HG03097 (cell line): ENCODE data around the gene CDS1.
"Not testable (repeated sequence)": the region's sequence is repeated elsewhere in the genome, so short reads cannot be mapped to it uniquely, and the experiment has no call there.

Experiments
- ATAC-seq: cut with Tn5 transposase; IDR thresholded peaks from one replicate; pipeline ENCODE4 v1.9.1; 2021; ENCODE audit not compliant: unreplicated experiment, low FRiP score

The CDS1 gene

DNA sequence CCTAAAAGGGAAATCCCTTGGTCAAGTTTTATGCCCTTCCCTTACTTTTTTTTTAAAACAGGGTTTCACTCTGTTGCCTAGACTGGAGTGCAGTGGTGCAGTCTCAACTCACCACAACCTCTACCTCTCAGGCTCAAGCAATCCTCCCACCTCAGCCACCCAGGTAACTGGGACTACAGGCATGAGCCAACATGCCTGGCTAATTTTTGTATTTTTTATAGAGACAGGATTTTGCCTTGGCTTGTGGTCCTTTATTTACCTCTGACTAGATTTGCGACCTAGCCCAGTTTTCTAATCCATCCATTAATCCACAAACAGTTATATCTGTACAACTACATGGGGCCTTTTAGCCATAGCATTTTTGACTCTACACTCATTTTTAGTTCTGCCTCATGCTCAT lies 23.7 kb downstream of the CDS1 start:
- ATAC-seq: no peak

DNA sequence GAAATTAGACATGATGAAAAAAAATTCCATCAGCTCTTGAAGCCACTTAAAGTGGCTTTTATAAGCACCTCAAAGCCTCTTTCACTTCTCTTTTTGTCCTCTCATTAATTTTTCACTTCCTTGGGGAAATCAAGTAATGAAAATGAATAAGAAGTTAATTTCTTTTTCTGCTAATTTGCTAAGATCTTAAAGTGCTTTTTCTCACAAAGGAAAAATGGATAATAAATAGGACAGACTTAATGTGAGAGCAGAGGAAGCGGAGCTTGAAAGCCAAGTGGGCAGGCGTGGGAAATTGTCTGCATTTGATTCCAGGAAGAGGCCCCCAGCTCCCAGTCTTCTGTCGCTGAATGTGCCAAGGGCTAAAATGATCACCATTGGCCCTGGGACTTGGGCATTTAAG lies 28.6 kb downstream of the CDS1 start:
- ATAC-seq: no peak

DNA sequence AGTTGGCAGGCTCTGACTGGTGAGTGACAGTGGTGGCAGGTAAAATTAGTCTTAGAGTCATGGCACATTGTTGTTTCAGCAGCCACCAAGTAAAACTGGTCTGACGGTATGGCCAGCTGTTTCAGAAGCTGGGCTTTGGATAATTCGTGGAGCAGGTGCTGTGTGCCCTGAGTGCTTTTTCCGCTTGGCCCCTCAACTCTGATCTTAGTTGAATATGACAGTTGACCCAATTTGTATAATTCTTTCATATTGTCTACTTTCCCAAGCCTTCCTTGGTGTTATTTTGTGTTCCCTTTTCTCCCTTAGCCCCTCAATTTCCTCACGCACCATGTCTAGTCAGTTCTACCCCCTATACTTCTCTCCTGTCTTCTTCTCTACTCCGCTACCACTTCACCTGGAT lies 32.0 kb downstream of the CDS1 start:
- no peak for ATAC-seq

DNA sequence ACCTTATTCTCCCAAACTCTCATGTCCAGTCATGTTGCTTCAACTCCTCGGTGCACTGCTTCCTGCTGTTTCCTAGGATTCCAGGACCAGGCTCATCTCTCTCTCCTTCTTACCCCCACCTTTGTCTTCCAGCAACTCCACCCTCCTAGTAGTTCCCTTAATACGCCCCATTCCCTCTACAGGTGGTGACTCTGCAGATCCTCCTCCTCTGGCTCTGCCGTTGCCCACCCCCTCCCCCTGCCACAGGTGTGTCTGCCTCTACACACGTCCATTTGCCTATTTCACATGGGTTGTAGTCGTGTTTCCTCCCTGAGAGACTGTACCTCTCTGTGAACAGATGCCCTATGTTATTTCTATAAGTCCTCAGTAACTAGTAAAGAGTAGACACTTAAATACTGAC lies 32.4 kb downstream of the CDS1 start:
- ATAC-seq: no peak

DNA sequence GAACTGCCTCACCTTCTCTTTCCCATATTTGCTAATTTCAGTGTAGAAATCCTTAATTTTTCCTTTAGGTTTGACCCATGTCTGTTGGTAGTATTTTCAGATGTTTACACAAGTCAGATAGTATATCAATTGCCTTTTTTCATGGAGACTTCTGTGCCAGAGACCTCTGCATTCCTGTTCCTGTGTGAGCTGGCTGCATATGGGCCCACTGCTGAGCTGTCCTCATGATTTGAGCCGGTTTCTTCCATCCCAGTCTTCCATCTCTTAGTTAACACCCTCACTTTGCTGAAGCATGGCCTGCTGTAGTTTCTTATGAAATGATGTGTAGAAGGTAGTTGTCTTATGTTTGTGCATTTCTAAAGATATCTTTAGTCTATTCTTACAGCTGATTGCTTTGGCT lies 40.0 kb downstream of the CDS1 start:
- no peak for ATAC-seq

DNA sequence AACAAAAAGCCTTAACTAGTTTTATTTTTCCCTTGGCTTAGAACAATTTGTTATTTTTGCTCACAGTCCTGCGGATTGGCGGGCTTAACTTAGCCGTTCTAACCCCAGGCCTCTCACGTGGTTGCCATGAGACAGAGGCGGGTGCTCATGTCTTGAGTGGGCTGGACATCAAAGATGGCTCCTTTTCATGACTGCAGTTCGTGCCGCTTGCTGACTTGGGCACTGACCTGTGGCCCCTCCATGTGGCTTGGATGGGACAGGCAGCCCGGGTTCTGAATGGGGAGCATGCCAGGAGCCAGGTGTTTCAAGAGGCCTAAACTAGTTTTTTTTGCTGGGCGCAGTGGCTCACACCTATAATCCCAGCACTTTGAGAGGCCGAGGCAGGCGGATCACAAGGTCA lies 40.7 kb downstream of the CDS1 start:
- ATAC-seq: no peak

DNA sequence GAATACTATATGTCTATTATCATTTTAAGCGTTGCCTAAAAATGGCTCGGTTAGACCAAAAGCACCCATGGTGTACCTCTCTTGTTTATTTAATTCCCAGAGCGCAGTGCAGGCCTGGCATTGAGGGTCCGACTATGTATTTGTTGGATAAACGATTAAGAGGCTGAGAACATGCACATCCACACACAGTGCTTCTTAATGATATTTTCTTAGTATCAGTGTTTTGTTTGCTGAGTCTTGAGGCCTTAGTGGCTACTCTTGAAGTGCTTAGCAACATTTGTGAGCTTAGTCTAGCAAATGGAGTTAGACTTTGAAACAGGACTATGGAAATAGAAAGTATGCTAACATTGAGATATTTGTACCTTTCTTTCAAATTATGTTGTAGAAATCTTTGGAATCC lies 43.7 kb downstream of the CDS1 start:
- ATAC-seq: no peak

DNA sequence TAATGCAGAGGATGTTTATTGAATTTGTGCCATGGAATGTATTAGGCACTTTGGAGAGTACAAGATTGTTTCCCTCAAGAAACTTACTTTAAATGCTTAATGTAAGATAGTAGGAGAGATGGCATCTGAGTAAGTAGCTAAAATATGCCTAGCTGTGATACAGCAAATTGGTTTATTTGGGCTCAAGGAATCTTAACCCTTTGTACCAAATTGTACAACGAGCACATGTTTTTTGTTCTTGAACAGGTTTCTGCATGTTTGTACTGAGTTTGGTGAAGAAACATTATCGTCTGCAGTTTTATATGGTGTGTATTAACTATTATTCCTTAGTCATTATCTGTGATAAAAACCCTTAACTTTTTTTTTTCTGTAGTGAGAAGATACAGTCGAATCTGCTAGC lies 48.6 kb downstream of the CDS1 start:
- no peak for ATAC-seq

DNA sequence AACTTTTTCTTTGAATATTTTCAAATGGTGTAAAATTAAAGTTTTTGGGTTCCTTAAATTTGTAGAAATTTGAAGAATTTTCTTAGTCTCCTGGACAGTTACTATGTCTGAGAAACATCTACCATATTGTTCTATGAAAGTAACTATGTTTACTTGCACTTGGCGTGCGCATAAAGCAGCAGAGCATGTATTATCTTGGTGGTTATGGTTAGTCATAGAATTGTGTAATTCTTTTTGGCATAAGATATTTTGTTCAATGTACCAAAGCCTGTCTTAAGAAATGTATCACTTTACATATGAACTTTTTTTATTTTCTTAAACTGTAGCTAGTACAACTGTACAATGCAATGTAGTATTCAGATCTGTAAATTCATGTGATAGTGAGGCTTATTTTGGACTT lies 49.2 kb downstream of the CDS1 start:
- no peak for ATAC-seq

DNA sequence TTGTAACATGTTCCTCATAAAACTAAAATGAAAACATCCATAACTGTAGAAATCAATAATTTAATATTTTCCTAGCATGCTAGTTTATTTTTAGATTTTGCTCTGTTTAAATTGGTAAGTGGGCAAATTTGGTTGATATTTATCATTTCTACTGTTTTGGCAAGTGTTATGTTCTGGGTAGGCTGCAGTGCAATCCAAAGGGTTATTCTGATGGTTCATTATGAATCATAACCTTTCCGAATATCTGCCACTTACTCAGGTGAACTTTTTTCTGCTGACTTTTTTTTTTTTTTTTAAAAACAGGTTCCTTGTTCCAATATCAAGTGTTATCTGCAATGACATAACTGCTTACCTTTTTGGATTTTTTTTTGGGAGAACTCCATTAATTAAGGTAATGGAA lies 52.0 kb downstream of the CDS1 start:
- ATAC-seq: no peak

DNA sequence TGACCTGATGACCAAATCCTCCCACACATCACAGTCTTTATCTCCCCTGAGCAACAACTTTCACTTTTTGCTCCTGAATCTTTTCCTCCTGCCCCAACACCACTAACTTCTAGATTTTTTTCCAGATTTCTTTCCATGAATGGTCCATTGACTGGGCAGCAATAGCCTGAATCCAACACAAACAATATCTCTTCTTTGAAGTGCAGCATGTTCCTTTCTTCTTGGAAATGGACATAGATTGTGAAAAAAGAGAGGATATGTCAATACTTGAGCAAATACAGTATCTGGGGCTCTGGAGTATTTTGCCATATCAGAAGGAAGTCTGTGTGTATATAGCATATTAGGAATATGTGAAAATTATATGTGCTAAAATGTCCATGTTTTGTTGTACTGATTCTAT lies 55.2 kb downstream of the CDS1 start:
- no peak for ATAC-seq

DNA sequence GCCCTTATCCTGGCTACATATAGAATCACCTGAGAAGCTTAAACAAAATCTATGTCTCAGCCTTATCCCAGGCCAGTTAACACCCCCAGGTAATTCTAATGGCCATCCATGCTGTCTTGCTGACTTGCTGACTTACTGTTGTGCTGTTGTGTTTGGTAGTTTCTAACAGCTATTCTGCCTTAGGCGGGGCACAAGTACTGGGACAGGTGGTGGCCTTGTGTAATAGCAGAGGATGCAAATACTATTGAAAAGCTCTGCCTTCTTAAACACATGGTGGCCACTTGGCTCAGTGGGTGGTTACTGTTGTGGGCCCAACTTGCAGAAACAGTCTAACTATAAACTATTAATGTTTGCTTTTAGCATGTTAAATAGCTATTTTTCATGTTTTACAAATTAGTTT lies 56.2 kb downstream of the CDS1 start:
- no peak for ATAC-seq

DNA sequence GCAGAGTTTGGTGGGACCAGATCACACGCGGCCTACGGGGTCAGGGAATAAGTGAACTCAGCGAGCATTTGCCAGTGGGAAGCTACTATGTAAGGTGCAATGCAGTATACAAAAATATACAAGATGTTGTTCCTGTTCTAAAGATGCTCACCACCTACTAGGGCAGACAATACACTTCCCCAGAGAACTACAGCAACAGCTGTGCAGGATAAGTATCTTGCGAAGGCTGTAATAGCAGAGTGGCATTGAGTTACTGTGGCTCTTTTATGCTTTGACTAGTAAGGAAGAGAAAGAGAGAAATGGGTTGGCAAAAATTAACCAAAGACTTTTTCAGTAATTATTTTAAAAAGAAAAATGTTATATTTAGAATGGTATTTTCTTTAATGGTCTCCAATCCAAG lies 61.2 kb downstream of the CDS1 start:
- ATAC-seq: no peak

DNA sequence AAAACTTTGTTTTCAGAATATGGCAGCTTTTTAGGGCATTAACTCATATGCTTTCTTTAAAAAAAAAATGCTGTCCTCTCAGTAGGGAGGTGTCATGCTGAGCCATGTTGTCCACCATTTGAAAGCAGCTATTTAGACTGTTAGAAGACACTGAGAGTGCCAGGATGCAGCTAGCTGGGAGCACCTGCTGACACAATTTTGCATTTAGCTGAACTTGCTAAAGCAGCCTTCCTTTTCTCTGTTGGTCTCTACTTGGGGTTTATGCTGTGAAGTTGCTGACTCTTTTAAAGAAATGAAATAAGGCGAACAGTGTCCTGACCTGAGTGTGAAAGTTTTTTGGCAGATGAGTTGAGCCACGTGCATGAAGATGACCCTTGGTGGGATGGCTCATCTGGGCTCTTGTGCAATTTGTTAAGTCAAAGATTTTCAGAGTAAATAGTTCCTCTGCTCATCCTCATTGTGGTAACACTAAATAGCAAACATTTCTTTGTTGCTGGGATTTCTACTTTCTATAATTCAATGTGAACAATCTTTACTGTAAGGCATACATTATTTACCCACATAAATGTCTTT lies 64.5 kb downstream of the CDS1 start:
- ATAC-seq: no peak

DNA sequence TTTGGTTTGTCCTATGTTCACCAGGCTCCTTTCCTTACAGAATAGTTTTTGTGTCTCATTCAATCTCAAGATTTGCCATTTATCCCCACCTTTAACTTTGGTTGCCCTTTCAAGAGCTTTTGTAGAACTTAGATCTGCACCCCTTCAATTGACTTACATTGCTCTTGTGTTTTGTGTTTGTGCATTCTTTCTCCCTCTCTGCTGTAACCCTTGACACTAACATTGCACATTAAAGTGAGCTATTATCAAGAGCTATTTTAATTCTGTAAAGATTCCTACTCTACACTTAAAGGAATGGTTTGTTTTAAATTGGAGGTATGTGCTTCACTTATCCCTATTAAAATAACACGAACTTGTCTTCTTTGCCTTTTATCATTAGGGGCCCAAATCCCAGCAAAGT lies 65.3 kb downstream of the CDS1 start:
- ATAC-seq: no peak

DNA sequence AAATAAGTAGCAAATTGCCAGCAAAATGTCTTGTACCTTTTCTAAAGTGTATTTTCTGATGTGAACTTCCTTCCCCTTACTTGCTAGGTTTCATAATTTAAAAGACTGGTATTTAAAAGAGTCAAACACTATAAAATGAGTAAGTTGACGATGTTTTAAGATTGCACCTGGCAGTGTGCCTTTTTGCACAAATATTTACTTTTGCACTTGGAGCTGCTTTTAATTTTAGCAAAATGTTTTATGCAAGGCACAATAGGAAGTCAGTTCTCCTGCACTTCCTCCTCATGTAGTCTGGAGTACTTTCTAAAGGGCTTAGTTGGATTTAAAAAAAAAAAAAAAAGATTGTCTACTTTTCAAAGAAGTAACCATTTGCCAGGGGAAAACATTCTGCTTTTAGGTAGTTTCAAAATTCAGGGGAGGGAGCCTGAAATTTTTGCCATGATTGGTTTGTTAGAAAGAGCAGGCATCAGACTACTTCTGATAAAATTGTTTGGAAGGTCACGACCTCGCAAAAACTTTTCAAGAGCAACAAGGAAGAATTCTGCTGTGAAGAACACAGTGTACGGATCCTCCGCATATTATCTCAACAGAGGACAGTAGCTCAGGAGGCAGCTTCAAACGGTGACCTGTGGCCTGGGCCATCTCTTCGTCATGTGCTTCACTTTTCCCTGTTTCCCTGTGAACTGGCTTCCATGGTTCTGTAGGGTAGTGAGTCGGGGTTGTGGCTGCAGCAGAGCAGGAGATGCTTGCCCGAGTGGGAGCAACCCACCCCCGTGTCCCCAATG lies 66.1 kb downstream of the CDS1 start:
- no peak for ATAC-seq

DNA sequence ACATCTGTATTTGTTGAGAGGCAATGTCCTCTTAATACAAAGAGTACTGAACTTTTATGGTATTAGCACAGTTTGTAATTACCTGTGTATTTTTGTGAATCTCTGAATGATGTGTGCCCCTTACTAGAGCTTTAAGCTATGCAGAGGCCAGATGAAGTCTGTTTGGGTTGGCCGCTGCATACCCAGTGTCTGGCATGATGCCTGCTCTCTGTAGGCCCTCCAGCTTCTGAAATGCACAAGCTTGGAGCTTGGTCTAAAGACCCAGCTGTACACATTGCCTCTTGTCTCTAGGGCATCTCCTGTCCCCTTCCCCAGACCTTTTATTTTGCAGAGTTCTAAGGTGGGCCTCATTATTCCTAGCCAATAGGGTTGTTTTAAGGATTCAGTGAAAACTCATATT lies 68.6 kb downstream of the CDS1 start:
- ATAC-seq: no peak

DNA sequence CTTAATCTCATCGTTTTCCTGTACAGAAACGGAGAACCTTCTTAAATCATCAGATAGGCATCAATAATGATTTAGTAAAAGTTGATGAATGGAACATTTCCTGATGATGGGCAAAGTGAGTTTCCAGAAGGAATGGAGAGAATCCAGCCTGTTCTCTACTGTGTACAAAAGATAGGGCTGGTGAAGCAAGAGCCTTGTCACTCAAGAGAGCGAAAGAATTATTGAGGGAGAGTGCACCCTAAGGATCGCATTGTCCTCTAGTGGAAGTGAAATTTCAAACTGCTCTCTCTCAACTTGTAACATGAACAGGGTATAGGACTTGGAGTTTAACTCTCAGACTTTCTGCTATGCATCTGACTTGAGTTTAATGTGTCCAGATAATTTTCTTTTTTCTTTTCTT lies 69.6 kb downstream of the CDS1 start:
- ATAC-seq: no peak

DNA sequence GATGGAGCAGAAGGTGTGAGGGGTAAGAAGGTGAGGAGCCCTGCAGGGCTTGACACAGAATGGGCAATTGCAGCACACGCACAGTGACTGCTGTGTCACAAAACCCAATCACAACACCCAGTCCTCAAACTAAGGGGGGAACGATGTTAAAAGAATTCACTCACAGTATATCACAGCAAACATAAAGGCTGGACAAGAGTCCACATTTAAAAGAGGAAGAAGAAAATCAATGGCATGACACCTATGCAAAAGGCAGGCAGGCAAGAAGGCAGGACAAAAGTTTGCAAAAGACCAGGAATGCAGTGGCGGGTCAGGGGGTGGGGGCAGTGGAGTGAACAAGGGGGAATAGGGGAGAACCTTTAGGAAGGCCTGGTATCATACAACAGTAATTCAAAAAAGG lies 77.7 kb downstream of the CDS1 start:
- ATAC-seq: no peak

DNA sequence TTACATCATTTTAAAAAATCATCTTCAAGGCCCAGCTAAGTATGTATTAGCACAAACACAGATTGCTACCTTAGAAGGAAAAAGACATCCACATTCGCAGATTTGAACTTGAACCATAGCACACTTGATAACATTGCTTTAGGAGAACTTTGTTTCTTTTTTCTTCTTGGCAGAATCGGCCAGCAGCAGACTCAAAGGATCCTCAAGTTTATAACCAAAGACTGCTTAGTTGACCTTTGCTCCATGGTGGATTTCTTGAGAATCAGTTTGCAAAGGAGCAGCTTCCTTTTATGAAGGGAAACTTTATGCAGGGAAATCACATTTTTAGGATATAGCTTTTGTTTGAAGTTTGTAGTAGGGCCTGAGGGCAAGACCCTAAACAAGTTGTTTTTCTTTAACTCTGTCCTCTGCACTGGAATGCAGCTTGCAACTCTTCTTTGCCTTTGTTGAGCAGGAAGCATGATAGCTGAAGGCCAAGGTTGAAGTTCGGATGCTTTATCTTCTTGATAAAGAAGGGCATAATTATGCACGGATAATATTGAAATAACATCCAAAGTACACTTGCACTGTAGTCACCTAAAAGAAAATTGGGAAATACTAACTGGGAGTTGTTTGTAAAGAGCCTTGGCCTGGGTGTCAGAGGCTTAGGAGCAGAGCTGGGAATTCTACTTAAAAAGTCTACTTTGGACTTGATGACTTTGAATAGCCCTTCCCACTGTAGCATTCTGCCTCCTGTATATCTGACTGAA lies 78.4 kb downstream of the CDS1 start:
- ATAC-seq: no peak

DNA sequence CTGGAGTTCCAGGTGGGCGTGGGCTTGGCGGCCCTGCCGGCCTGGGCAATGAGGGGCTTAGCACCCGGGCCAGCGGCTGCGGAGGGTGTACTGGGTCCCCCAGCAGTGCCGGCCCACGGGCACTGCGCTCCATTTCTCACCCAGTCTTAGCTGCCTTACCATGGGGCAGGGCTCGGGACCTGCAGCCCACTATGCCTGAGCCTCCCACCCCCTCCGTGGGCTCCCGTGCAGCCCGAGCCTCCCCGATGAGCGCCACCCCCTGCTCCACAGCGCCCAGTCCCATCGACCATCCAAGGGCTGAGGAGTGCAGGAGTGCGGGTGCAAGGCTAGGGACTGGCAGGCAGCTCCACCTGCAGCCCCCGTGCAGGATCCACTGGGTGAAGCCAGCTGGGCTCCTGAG lies 81.8 kb downstream of the CDS1 start:
- ATAC-seq: not testable (repeated sequence)

DNA sequence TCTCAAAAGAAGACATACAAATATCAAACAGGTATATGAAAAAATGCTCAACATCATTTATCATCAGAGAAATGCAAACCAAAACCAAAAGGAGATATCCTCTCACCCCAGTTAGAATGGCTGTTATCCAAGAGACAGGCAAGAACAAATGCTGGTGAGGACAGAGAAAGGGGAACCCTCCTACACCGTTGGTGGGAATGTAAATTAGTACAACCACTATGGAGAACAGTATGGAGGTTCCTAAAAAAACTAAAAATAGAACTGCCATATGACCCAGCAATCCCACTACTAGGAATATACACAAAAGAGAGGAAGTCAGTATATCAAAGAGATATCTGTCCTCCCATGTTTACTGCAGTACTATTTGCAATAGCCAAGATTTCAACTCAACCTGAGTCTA lies 83.5 kb downstream of the CDS1 start:
- no peak for ATAC-seq
